Osteoblast (primary cell): ENCODE data around the gene METTL22. TPM values are rescaled to one million over a fixed set of nuclear protein-coding genes. Genes with fewer than 3 reads are reported as not detected.

Source experiments
- DNase-seq: peaks from one replicate; pipeline ENCODE4 v3.0.0; 2011; ENCODE audit warnings: low spot score, mixed read lengths; ENCODE audit not compliant: insufficient read length; ENCODE audit errors: missing footprints
- H2AFZ ChIP-seq: 2 replicates; pipeline ENCODE4 v1.6.0; 2011; ENCODE audit warnings: mild to moderate bottlenecking, low read length
- H3K27ac ChIP-seq: 2 replicates; pipeline ENCODE4 v1.5.1; 2011; ENCODE audit warnings: mild to moderate bottlenecking, low read depth, low read length, moderate library complexity
- H3K27me3 ChIP-seq: 2 replicates; pipeline ENCODE4 v1.6.0; 2012; ENCODE audit warnings: mild to moderate bottlenecking, control low read depth, inconsistent platforms, low read length, moderate library complexity; ENCODE audit not compliant: insufficient read depth
- H3K36me3 ChIP-seq: 2 replicates; pipeline ENCODE4 v1.5.1; 2011; ENCODE audit warnings: mild to moderate bottlenecking, low read length, control low read depth, moderate library complexity; ENCODE audit not compliant: insufficient read depth
- H3K4me1 ChIP-seq: 2 replicates; pipeline ENCODE4 v1.5.1; 2011; ENCODE audit warnings: mild to moderate bottlenecking, low read length, control low read depth, moderate library complexity; ENCODE audit not compliant: insufficient read depth
- H3K4me2 ChIP-seq: 2 replicates; pipeline ENCODE4 v1.6.0; 2011; ENCODE audit warnings: mild to moderate bottlenecking, low read length; ENCODE audit not compliant: insufficient read depth
- H3K4me3 ChIP-seq: fragments of 200-600 bp; sonication (generic); 3 replicates; pipeline ENCODE4 v1.5.1; 2012; ENCODE audit warnings: mild to moderate bottlenecking, low read length, inconsistent platforms; ENCODE audit not compliant: insufficient read depth
- H3K79me2 ChIP-seq: 2 replicates; pipeline ENCODE4 v1.6.0; 2012; ENCODE audit warnings: mild to moderate bottlenecking, low read length, control low read depth, inconsistent platforms; ENCODE audit not compliant: insufficient read depth
- H3K9me3 ChIP-seq: 2 replicates; pipeline ENCODE4 v1.5.1; 2011; ENCODE audit warnings: low read depth, low read length, control low read depth
- H4K20me1 ChIP-seq: 2 replicates; pipeline ENCODE4 v1.6.0; 2012; ENCODE audit warnings: mild to moderate bottlenecking, low read length, control low read depth; ENCODE audit not compliant: insufficient read depth
- total RNA-seq: library from RNA; depleted of rRNA; stranded (reverse); fragments of >200 nt; gene quantifications from 2 replicates; pipeline ENCODE4 v1.2.3, GENCODE V29; 2012
- TF ChIP-seq, protein P1 (sequence below): IDR thresholded peaks from 2 replicates; pipeline ENCODE4 v1.5.1; 2011; ENCODE audit warnings: mild to moderate bottlenecking, low read depth, low read length, moderate library complexity; ENCODE audit errors: extremely low read depth

Gene METTL22
- total RNA-seq, 1 donor = 46.0 TPM

GRCh38 chr16:8661703-8662102, 40.2 kb downstream of the METTL22 start:
- Histone ChIP-seq H4K20me1 (no peaks in the 10 kb centered on the region), H3K4me1 (no peaks in the 10 kb centered on the region), H3K79me2 (no peaks in the 10 kb centered on the region), H3K36me3 (no peaks in the 10 kb centered on the region), H3K9me3 (no peaks in the 10 kb centered on the region), H3K4me2 (no peak overlapping the region), H3K27me3 (no peaks in the 10 kb centered on the region), H3K27ac (no peak overlapping the region), H3K4me3 (no peak overlapping the region), H2AFZ (no peak overlapping the region)
- TF ChIP-seq, protein P1, sequence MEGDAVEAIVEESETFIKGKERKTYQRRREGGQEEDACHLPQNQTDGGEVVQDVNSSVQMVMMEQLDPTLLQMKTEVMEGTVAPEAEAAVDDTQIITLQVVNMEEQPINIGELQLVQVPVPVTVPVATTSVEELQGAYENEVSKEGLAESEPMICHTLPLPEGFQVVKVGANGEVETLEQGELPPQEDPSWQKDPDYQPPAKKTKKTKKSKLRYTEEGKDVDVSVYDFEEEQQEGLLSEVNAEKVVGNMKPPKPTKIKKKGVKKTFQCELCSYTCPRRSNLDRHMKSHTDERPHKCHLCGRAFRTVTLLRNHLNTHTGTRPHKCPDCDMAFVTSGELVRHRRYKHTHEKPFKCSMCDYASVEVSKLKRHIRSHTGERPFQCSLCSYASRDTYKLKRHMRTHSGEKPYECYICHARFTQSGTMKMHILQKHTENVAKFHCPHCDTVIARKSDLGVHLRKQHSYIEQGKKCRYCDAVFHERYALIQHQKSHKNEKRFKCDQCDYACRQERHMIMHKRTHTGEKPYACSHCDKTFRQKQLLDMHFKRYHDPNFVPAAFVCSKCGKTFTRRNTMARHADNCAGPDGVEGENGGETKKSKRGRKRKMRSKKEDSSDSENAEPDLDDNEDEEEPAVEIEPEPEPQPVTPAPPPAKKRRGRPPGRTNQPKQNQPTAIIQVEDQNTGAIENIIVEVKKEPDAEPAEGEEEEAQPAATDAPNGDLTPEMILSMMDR = no peak
- no peak for DNase-seq

GRCh38 chr16:8663192-8664089, 41.9 kb downstream of the METTL22 start:
- H3K4me2 ChIP-seq = no peak overlapping the region
- no peaks in the 10 kb centered on the region for H3K4me1 ChIP-seq
- H2AFZ ChIP-seq = no peak overlapping the region
- no peaks in the 10 kb centered on the region for H3K36me3 ChIP-seq
- no peaks in the 10 kb centered on the region for H4K20me1 ChIP-seq
- TF ChIP-seq, protein P1 = no peak
- H3K4me3 ChIP-seq = no peak overlapping the region
- no peak overlapping the region for H3K27ac ChIP-seq
- no peaks in the 10 kb centered on the region for H3K27me3 ChIP-seq
- H3K9me3 ChIP-seq = no peaks in the 10 kb centered on the region
- no peaks in the 10 kb centered on the region for H3K79me2 ChIP-seq
- DNase-seq = no peak

GRCh38 chr16:8665529-8665928, 44.0 kb downstream of the METTL22 start:
- Histone ChIP-seq H3K4me1 (no peaks in the 10 kb centered on the region), H3K27ac (no peak overlapping the region), H3K36me3 (no peaks in the 10 kb centered on the region), H3K4me3 (no peak overlapping the region), H3K79me2 (no peaks in the 10 kb centered on the region), H3K4me2 (no peak overlapping the region), H4K20me1 (no peaks in the 10 kb centered on the region), H2AFZ (no peak overlapping the region), H3K9me3 (no peaks in the 10 kb centered on the region), H3K27me3 (no peaks in the 10 kb centered on the region)
- TF ChIP-seq, protein P1 = no peak
- DNase-seq = no peak

DNA sequence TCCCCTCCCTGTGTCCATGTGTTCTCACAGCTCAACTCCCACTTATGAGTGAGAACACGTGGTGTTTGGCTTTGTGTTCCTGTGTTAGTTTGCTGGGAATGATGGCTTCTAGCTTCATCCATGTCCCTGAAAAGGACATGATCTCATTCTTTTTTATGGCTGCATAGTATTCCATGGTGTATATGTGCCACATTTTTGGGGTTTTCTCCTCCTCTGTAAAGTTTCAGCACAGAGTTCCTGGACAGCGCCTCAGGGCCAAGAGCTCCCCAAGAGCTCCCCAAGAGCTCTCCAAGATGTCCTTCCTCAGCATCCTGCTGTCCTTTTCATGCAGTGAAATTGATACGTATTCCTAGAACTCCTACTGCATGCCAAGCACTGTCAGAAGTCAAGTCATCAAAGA, 46.0 kb downstream of the METTL22 start:
- Histone ChIP-seq H2AFZ (no peak overlapping the region), H3K9me3 (no peaks in the 10 kb centered on the region), H3K4me2 (no peak overlapping the region), H3K4me1 (no peaks in the 10 kb centered on the region), H3K27me3 (no peaks in the 10 kb centered on the region), H3K4me3 (no peak overlapping the region), H3K27ac (no peak overlapping the region), H4K20me1 (no peaks in the 10 kb centered on the region), H3K36me3 (no peaks in the 10 kb centered on the region), H3K79me2 (no peaks in the 10 kb centered on the region)
- DNase-seq = no peak
- TF ChIP-seq, protein P1 = no peak
